Panc1 (cell line): ENCODE measurements around the gene ZKSCAN3. TPM values are rescaled to one million over a fixed set of nuclear protein-coding genes. Genes with fewer than 3 reads are reported as not detected.

Experiments
- ATAC-seq: fragments of 200-7000 bp; cut with Tn5 transposase; 2 replicates; pipeline ENCODE4 v1.9.1; 2020; ENCODE audit warnings: mild to moderate bottlenecking, moderate library complexity
- BruUV-seq: library from RNA; stranded (reverse); fragments of 400-500 nt; replicated peaks from 2 replicates; lab custom pipeline; 2021; lab: Mats Ljungman, UMichigan
- CTCF ChIA-PET: fragments of 300-600 bp; sonication (Branson Sonifier 250); formaldehyde crosslinking; loops from one replicate; lab custom pipeline; 2022; ENCODE audit warnings: antibody characterized with exemption; lab: Charles Lee
- POLR2A ChIA-PET: fragments of 300-600 bp; sonication (Branson Sonifier 250); formaldehyde crosslinking; loops from one replicate; lab custom pipeline; 2022; ENCODE audit warnings: antibody characterized with exemption; lab: Charles Lee
- DNase-seq: peaks from one replicate; pipeline ENCODE4 v3.0.0-alpha.2; 2010; ENCODE audit warnings: low read depth, low spot score
- H3K27ac ChIP-seq: 2 replicates; pipeline ENCODE4 v1.5.1; 2011; ENCODE audit warnings: mild to moderate bottlenecking, low read length, inconsistent platforms
- H3K27me3 ChIP-seq: fragments of 200-500 bp; sonication (Bioruptor generic); 2 replicates; pipeline ENCODE4 v1.6.0; 2014; ENCODE audit warnings: low read length, inconsistent platforms; ENCODE audit not compliant: control insufficient read depth, insufficient read depth
- H3K36me3 ChIP-seq: fragments of 200-500 bp; sonication (Bioruptor generic); 2 replicates; pipeline ENCODE4 v1.5.1; 2014; ENCODE audit warnings: inconsistent platforms, mild to moderate bottlenecking, low read length, moderate library complexity; ENCODE audit not compliant: control insufficient read depth, insufficient read depth
- H3K4me1 ChIP-seq: 2 replicates; pipeline ENCODE4 v1.5.1; 2011; ENCODE audit warnings: inconsistent platforms, mild to moderate bottlenecking, low read length, moderate library complexity; ENCODE audit not compliant: control insufficient read depth, insufficient read depth
- H3K4me3 ChIP-seq, 2 experiments: 2 replicates each; pipeline ENCODE4 v1.5.1; 2011 to 2012; ENCODE audit warnings: low read depth in 2 of 2, low read length in 2 of 2, mild to moderate bottlenecking in 2 of 2, inconsistent platforms in 1 of 2, moderate library complexity in 1 of 2
- H3K9me3 ChIP-seq: fragments of 200-500 bp; sonication (Bioruptor generic); 2 replicates; pipeline ENCODE4 v1.5.1; 2014; ENCODE audit warnings: low read depth, mild to moderate bottlenecking, inconsistent platforms, low read length, moderate library complexity; ENCODE audit not compliant: control insufficient read depth, insufficient read depth
- POLR2AphosphoS5 ChIP-seq: IDR thresholded peaks from 2 replicates; pipeline ENCODE4 v1.6.1; 2012; ENCODE audit warnings: mild to moderate bottlenecking, low read depth, low read length, moderate library complexity
- SIN3A ChIP-seq: IDR thresholded peaks from 2 replicates; pipeline ENCODE4 v1.6.1; 2012; ENCODE audit warnings: low read depth, mild to moderate bottlenecking, low read length, moderate library complexity, borderline replicate concordance; ENCODE audit not compliant: insufficient read depth
- TCF7L2 ChIP-seq: IDR thresholded peaks from 2 replicates; pipeline ENCODE4 v1.6.1; 2011; ENCODE audit warnings: mild to moderate bottlenecking, low read depth, low read length, inconsistent platforms
- in situ Hi-C: cut with HindIII; loops from 2 replicates; pipeline ENCODE4 v1.10.0; 2016; ENCODE audit warnings: low sequenced_read_pairs, low pct_unique_long_range_greater_than_20kb
- intact Hi-C: fragments of 100-400 bp; cut with micrococcal nuclease; formaldehyde crosslinking; loops from one replicate; pipeline ENCODE4 v1.10.0; 2022; ENCODE audit not compliant: unreplicated experiment
- total RNA-seq: library from RNA; stranded (reverse); gene quantifications from one replicate; pipeline ENCODE4 v1.2.1, GENCODE V29; 2021; ENCODE audit not compliant: unreplicated experiment
- TF ChIP-seq, protein P1 (sequence below): fragments of 450-650 bp; IDR thresholded peaks from 2 replicates; pipeline ENCODE4 v1.5.1; 2017; ENCODE audit warnings: mild to moderate bottlenecking
- TF ChIP-seq, protein P2 (sequence below), 2 experiments: IDR thresholded peaks; 2 replicates each; pipeline ENCODE4 v1.6.1; 2011 to 2012; ENCODE audit warnings: low read depth in 2 of 2, control low read depth in 1 of 2, low read length in 1 of 2, mild to moderate bottlenecking in 1 of 2, moderate library complexity in 1 of 2; ENCODE audit not compliant: insufficient read depth in 1 of 2

ZKSCAN3 gene
- total RNA-seq, 1 experiment from 2014 or later = 7.0 TPM

DNA sequence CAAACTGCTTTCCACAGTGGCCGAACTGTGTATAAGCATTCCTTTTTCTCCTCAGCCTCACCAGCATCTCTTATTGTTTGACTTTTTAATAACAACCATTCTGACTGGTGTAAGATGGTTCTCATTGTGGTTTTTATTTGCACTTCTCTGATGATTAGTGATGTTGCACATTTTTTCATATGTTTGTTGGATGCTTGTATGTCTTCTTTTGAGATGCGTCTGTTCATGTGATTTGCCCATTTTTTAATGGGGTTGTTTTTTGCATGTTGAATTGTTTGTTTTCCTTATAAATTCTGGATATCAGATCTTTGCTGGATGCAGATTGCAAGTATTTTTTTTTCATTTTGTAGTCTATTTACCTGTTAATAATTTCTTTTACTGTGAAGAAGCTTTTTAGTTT lies 61.0 kb downstream of the ZKSCAN3 start:
- no peak for ATAC-seq
- Histone ChIP-seq H3K9me3 (no peaks in the 10 kb centered on the region), H3K27ac (no peak overlapping the region), H3K36me3 (no peaks in the 10 kb centered on the region), H3K4me3 (no peak overlapping the region), H3K27me3 (no peaks in the 10 kb centered on the region; the same call in 1 of the 2 replicates), H3K4me1 (no peaks in the 10 kb centered on the region)
- POLR2A ChIA-PET = no interaction called here
- intact Hi-C loops = no loop called here
- DNase-seq = no peak
- CTCF ChIA-PET = no interaction called here
- TF ChIP-seq POLR2AphosphoS5 (no peak), TCF7L2 (no peak), SIN3A (no peak)
- TF ChIP-seq, protein P1, sequence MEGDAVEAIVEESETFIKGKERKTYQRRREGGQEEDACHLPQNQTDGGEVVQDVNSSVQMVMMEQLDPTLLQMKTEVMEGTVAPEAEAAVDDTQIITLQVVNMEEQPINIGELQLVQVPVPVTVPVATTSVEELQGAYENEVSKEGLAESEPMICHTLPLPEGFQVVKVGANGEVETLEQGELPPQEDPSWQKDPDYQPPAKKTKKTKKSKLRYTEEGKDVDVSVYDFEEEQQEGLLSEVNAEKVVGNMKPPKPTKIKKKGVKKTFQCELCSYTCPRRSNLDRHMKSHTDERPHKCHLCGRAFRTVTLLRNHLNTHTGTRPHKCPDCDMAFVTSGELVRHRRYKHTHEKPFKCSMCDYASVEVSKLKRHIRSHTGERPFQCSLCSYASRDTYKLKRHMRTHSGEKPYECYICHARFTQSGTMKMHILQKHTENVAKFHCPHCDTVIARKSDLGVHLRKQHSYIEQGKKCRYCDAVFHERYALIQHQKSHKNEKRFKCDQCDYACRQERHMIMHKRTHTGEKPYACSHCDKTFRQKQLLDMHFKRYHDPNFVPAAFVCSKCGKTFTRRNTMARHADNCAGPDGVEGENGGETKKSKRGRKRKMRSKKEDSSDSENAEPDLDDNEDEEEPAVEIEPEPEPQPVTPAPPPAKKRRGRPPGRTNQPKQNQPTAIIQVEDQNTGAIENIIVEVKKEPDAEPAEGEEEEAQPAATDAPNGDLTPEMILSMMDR = no peak
- TF ChIP-seq, protein P2, sequence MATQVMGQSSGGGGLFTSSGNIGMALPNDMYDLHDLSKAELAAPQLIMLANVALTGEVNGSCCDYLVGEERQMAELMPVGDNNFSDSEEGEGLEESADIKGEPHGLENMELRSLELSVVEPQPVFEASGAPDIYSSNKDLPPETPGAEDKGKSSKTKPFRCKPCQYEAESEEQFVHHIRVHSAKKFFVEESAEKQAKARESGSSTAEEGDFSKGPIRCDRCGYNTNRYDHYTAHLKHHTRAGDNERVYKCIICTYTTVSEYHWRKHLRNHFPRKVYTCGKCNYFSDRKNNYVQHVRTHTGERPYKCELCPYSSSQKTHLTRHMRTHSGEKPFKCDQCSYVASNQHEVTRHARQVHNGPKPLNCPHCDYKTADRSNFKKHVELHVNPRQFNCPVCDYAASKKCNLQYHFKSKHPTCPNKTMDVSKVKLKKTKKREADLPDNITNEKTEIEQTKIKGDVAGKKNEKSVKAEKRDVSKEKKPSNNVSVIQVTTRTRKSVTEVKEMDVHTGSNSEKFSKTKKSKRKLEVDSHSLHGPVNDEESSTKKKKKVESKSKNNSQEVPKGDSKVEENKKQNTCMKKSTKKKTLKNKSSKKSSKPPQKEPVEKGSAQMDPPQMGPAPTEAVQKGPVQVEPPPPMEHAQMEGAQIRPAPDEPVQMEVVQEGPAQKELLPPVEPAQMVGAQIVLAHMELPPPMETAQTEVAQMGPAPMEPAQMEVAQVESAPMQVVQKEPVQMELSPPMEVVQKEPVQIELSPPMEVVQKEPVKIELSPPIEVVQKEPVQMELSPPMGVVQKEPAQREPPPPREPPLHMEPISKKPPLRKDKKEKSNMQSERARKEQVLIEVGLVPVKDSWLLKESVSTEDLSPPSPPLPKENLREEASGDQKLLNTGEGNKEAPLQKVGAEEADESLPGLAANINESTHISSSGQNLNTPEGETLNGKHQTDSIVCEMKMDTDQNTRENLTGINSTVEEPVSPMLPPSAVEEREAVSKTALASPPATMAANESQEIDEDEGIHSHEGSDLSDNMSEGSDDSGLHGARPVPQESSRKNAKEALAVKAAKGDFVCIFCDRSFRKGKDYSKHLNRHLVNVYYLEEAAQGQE (IDR thresholded peaks at IDR 0.05; ENCODE audit: insufficient read depth in 1 of 2, low read depth in 2 of 2, low read length in 1 of 2) = no peak
- no TSS peak for BruUV-seq
- in situ Hi-C loops = no loop called here

- Histone ChIP-seq H3K27me3 (no peaks in the 10 kb centered on the region; the same call in 1 of the 2 replicates), H3K4me3 (no peak overlapping the region), H3K36me3 (no peaks in the 10 kb centered on the region), H3K4me1 (no peaks in the 10 kb centered on the region), H3K9me3 (no peaks in the 10 kb centered on the region), H3K27ac (no peak overlapping the region)
- no peak for ATAC-seq
- in situ Hi-C loops = no loop called here
- CTCF ChIA-PET = no interaction called here
- TF ChIP-seq, protein P1 = no peak
- TF ChIP-seq SIN3A = no peak
- no peak for TF ChIP-seq TCF7L2
- TF ChIP-seq, protein P2 (IDR thresholded peaks at IDR 0.05; ENCODE audit: insufficient read depth in 1 of 2, low read depth in 2 of 2, low read length in 1 of 2) = no peak
- TF ChIP-seq POLR2AphosphoS5 = no peak
- BruUV-seq = no TSS peak
- intact Hi-C loops = no loop called here
- POLR2A ChIA-PET = no interaction called here
- no peak for DNase-seq
Measured at GRCh38 chr6:28413681-28414080, 63.9 kb downstream of the ZKSCAN3 start.

Other genes starting within 250 kb of the ZKSCAN3 start
- gene ZSCAN16, start 225.3 kb upstream of the ZKSCAN3 start, total RNA-seq = 5.3 TPM
- 18.4 TPM for gene ZKSCAN8, start 208.1 kb upstream of the ZKSCAN3 start, total RNA-seq
- 14.4 TPM for gene ZSCAN9, start 124.7 kb upstream of the ZKSCAN3 start, total RNA-seq
- gene ZKSCAN4, start 97.7 kb upstream of the ZKSCAN3 start, total RNA-seq = 4.4 TPM
- not detected for gene NKAPL, start 90.7 kb upstream of the ZKSCAN3 start, total RNA-seq
- 6.6 TPM for gene ZSCAN26, start 82.8 kb upstream of the ZKSCAN3 start, total RNA-seq
- gene PGBD1, start 68.4 kb upstream of the ZKSCAN3 start, total RNA-seq = 7.6 TPM
- 10.4 TPM for gene ZSCAN31, start 13.8 kb upstream of the ZKSCAN3 start, total RNA-seq
- gene ZSCAN12, start 49.8 kb downstream of the ZKSCAN3 start, total RNA-seq = 3.2 TPM
- gene ZSCAN23, start 93.5 kb downstream of the ZKSCAN3 start, total RNA-seq = 1.6 TPM
- gene GPX6, start 165.8 kb downstream of the ZKSCAN3 start, total RNA-seq = not detected
- gene GPX5, start 175.9 kb downstream of the ZKSCAN3 start, total RNA-seq = not detected